Stomach (tissue), 4 donors: Measurements from ENCODE around the gene OR4K2.

Source experiments
- CTCF ChIP-seq, 7 experiments: fragments of 450-650 bp in 4 of 7; fragments of 200-600 bp in 3 of 7; sonication (generic) in 3 of 7; IDR thresholded peaks; one replicate each; pipeline ENCODE4 v1.5.1; 2016 to 2019; ENCODE audit warnings: antibody characterized with exemption in 7 of 7, control low read depth in 2 of 7, mild to moderate bottlenecking in 1 of 7
- EP300 ChIP-seq: sonication (generic); formaldehyde crosslinking; IDR thresholded peaks from one replicate; pipeline ENCODE4 v1.6.1; 2017; ENCODE audit warnings: antibody characterized with exemption

- TF ChIP-seq EP300 (no peak), CTCF (IDR thresholded peaks at IDR 0.05) (no peak)
Observed at GRCh38 chr14:19895282-19895681, 20.3 kb downstream of the OR4K2 start.
